ENCODE results near the gene ANK2.

DNA sequence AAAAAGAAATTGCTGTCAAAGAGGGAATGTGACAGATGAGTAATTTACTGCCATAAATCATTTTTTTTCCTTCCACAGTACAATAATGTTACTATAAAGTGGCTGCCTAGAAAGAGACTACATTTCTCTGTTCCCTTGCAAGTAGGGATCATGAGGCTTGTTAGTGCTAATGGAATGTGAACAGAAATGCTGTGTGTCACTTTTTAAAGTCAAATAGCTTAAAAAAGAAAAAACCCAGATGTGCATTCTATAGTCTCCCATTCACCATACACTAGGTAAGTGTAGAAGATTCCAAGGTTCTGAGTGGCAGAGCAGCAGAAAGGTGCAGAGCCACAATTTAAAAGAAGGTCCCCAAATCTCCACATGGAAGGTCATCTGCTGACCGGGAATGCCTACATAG, 383.7 kb downstream of the ANK2 start:
- TF ChIP-seq, protein P1, sequence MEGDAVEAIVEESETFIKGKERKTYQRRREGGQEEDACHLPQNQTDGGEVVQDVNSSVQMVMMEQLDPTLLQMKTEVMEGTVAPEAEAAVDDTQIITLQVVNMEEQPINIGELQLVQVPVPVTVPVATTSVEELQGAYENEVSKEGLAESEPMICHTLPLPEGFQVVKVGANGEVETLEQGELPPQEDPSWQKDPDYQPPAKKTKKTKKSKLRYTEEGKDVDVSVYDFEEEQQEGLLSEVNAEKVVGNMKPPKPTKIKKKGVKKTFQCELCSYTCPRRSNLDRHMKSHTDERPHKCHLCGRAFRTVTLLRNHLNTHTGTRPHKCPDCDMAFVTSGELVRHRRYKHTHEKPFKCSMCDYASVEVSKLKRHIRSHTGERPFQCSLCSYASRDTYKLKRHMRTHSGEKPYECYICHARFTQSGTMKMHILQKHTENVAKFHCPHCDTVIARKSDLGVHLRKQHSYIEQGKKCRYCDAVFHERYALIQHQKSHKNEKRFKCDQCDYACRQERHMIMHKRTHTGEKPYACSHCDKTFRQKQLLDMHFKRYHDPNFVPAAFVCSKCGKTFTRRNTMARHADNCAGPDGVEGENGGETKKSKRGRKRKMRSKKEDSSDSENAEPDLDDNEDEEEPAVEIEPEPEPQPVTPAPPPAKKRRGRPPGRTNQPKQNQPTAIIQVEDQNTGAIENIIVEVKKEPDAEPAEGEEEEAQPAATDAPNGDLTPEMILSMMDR (IDR thresholded peaks at IDR 0.05), result no peak
- no peak for TF ChIP-seq POLR2A (IDR thresholded peaks at IDR 0.05)
